Measurements from ENCODE around the gene HGF.

Gene HGF

GRCh38 chr7:81676105-81676811 lies 93.6 kb downstream of the HGF start:
- no peak for DNase-seq

- no peak for DNase-seq
Observed at GRCh38 chr7:81674431-81674830, 95.4 kb downstream of the HGF start.

GRCh38 chr7:81672872-81673271 lies 97.0 kb downstream of the HGF start:
- no peak for DNase-seq

- no peak for DNase-seq
Observed at GRCh38 chr7:81669476-81670105, 100.3 kb downstream of the HGF start.

- DNase-seq = no peak
Observed at GRCh38 chr7:81666209-81666608, 103.6 kb downstream of the HGF start.

GRCh38 chr7:81665236-81665635 lies 104.6 kb downstream of the HGF start:
- no peak for DNase-seq

GRCh38 chr7:81664304-81664703 lies 105.5 kb downstream of the HGF start:
- DNase-seq = no peak

- DNase-seq = no peak
Observed at GRCh38 chr7:81662531-81662930, 107.3 kb downstream of the HGF start.

- DNase-seq = no peak
Observed at GRCh38 chr7:81659697-81660395, 110.0 kb downstream of the HGF start.

GRCh38 chr7:81657551-81657950 lies 112.3 kb downstream of the HGF start:
- no peak for DNase-seq

- DNase-seq = no peak
Observed at GRCh38 chr7:81655271-81655670, 114.6 kb downstream of the HGF start.

GRCh38 chr7:81652225-81652624 lies 117.6 kb downstream of the HGF start:
- no peak for DNase-seq

All from CD4-positive, alpha-beta T cell treated with Interleukin-12 subunit alpha and Interleukin-12 subunit beta, for 1 hour (primary cell).